NCI-H2081 treated with DMSO at 0.1 percent for 48 hours (cell line): ENCODE results near the gene TRDMT1.

ENCODE experiments used
- DNase-seq: peaks from one replicate; lab custom pipeline; 2025; lab: John Stamatoyannopoulos, UW

The TRDMT1 gene

DNA sequence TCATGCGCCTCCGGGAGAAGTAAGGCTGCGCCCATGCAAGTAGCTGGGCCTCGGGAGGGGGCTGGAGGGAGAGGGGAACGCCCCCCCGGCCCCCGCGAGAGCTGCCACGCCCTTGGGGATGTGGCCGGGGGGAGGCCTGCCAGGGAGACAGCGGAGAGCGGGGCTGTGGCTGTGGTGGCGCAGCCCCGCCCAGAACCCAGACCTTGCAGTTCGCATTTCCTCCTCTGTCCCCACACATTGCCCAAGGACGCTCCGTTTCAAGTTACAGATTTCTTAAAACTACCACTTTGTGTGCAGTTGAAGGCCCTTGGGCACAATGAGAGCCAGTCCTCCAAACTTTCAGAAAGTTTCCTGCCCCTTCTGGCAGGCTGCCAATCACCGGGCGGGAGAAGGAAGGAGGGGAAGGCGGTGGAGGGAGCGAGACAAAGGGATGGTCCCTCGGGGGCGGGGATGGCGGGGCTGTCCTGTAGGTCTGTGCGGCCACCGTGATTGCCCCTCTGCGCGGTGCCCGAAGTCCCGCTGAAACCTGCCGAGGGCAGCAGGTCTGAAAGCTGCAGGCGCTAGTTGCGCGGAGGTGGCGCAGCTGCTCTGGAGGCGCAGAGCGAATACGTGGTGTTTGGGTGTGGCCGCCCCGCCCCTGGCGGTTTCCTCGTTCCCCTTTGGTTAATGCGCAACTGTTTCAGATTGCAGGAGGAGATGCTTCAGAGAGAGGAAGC, 28.7 kb upstream of the TRDMT1 start:
- DNase-seq, result peak; percentile 16

DNA sequence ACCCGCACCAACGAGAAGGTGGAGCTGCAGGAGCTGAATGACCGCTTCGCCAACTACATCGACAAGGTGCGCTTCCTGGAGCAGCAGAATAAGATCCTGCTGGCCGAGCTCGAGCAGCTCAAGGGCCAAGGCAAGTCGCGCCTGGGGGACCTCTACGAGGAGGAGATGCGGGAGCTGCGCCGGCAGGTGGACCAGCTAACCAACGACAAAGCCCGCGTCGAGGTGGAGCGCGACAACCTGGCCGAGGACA, 28.2 kb upstream of the TRDMT1 start:
- no peak for DNase-seq

DNA sequence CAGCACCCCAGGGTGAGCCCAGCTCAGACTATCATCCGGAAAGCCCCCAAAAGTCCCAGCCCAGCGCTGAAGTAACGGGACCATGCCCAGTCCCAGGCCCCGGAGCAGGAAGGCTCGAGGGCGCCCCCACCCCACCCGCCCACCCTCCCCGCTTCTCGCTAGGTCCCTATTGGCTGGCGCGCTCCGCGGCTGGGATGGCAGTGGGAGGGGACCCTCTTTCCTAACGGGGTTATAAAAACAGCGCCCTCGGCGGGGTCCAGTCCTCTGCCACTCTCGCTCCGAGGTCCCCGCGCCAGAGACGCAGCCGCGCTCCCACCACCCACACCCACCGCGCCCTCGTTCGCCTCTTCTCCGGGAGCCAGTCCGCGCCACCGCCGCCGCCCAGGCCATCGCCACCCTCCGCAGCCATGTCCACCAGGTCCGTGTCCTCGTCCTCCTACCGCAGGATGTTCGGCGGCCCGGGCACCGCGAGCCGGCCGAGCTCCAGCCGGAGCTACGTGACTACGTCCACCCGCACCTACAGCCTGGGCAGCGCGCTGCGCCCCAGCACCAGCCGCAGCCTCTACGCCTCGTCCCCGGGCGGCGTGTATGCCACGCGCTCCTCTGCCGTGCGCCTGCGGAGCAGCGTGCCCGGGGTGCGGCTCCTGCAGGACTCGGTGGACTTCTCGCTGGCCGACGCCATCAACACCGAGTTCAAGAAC, 27.7 kb upstream of the TRDMT1 start:
- no peak for DNase-seq

DNA sequence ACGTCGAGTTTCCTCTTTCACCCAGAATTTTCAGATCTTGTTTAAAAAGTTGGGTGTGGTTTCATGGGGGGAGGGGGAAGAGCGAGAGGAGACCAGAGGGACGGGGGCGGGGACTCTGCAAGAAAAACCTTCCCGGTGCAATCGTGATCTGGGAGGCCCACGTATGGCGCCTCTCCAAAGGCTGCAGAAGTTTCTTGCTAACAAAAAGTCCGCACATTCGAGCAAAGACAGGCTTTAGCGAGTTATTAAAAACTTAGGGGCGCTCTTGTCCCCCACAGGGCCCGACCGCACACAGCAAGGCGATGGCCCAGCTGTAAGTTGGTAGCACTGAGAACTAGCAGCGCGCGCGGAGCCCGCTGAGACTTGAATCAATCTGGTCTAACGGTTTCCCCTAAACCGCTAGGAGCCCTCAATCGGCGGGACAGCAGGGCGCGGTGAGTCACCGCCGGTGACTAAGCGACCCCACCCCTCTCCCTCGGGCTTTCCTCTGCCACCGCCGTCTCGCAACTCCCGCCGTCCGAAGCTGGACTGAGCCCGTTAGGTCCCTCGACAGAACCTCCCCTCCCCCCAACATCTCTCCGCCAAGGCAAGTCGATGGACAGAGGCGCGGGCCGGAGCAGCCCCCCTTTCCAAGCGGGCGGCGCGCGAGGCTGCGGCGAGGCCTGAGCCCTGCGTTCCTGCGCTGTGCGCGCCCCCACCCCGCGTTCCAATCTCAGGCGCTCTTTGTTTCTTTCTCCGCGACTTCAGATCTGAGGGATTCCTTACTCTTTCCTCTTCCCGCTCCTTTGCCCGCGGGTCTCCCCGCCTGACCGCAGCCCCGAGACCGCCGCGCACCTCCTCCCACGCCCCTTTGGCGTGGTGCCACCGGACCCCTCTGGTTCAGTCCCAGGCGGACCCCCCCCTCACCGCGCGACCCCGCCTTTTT, 26.9 kb upstream of the TRDMT1 start, which contains the start of gene VIM:
Gene VIM (plus strand): TSS at position 151 of the 925 bp plus-strand sequence. CDS start 1,182 bp downstream, outside the sequence.
- no peak for DNase-seq

DNA sequence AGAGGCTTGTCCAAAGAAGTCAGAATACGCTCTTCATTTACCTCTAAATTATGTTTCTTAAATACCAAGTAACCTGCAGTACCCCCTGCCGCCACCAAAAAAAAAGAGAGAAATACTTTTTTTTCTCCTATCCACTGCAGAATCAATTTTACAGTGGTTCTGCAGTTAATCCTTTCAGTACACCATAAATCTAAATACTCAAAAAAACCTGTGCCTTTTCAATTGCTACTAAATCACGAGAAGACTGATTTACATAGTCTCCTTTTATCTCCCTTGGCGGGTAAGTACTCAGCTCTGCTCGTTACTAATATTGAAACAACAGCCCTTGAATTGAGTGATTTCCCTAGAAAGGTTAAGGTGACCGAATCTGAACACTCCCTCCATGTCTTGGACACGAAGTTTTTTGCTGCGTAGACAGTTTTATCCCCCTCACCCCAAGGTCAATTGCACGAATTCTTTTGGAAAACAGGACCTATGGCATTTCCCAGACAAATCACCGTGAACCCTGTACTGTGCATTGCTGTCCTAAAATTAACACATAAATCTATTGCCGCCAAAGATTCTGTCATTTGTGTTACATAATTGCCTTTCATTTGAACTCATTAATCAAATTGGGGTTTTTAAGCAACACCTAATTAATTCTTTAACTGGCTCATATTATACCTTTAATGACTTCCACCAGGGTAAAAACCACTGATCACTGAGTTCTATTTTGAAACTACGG, 26.1 kb upstream of the TRDMT1 start:
- DNase-seq, result no peak

DNA sequence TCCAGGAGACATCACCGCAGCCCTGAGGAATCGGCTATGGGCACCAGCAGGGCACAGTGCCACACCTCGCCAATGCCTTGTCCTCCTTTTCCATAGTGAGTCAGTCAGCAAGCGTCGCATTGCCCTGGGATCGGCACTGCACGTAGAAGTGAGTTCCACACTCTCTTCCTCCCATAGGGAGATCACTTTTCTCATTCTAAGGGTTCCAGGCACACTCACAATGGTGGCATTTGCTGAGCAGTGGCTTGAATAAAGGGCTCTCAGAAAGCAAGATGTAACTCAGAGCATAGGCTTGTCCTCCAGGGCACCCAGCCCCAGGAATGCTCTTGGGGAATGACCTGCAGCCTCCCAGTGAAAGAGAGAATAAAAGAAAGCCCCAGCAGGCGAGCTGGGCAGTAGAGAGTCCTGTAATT, 25.4 kb upstream of the TRDMT1 start:
- no peak for DNase-seq

DNA sequence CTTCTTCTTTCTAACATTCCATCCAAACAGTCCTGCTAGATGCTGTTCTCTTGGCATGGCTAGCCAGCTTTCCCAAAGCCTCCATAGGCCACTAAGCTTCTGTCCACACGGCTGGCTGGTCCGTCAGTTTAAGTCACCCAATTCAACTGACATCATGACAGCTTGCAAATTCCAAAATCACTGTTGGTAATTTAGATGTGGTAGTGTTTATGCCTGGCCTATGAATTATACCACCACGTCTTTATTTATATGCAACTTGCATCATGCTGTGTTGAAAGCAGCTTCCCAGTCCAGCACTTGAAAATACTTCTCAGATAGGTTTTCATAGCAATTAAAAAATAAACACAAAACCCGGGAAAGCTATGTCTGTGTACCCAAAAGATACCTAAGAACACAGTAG, 24.3 kb upstream of the TRDMT1 start:
- DNase-seq, result no peak

DNA sequence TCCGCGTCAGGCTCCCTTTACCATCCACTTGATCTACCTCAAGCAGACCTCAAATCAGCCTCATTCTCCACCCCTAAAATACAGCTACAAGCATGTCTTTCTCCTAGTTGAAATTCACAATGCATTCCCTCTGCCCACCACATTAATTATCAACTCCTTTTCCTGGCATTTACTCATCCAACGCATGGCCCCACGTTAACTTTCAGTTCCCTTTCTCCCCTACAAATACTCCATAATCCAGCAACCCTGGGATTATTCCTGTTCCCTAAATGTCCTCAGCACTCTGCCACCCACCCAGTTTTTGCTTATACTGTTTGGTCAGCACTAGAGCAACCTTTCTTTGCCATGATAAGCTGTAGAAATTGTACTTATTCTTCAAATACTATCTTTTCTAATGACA, 20.9 kb upstream of the TRDMT1 start:
- DNase-seq, result no peak

DNA sequence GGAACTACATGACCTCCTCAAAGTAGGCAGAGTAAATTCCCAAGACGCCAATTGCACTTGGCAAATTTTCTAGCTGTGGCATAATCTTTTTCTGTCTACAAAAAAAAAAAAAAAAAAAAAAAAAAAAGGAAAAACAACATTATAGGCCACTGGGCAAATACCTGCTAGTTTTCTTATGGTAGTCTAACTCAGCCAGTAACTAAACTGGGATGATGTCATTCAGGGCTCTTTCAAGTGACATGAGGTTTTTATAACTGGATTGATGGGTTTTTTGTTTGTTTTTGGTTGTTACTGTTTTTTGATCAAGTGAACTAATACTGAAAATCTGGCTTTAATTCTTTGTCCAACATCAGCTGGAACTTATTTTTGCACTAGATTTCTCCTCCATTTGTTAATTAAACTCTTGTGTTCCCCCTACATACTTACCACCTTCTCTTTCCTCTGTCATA, 19.2 kb upstream of the TRDMT1 start:
- DNase-seq, result no peak

DNA sequence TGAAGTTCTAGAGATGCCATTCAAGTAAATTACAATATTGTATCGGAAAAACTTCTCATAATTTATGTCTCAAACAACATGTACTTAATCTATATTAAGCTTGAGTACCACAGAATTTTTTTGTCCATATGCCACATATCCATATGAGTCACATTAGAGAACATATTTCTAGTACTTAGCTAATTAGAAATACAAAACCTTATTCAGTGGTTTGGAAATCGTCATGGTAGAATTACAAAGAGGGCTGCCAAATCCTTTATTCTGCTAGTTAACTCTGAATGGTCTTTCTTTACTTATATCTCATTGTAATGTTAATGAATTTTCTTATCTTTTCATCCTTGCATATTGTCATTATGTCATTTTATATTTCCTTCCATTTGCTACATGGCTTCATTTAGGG, 17.6 kb upstream of the TRDMT1 start:
- no peak for DNase-seq

DNA sequence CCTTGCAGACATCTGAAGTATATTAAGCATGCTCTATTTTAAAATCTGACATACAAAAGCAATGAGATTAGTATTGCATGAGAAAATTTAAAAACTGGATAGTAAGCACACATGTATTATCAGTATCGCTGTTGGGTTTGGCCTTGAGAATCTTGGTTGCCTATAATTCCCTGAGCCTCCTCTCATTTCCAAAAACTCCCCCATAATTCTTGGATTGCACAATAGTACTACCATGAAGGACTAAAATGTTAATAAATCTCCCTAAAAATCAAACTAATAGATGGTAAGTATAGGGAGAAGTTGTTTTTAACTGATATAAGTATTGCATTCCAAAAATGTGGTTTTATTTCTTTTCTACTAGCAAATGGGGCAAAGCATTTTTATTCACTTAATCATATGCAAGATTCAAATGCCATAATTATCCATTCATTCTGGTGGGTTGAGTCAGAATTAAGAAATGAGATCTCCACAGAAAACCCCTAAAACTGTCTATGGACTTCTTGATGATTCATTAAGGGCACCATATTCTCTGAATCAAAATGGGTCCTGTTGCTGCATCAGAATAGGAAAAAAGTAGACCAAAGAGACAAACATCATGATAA, 16.3 kb upstream of the TRDMT1 start:
- DNase-seq, result no peak

DNA sequence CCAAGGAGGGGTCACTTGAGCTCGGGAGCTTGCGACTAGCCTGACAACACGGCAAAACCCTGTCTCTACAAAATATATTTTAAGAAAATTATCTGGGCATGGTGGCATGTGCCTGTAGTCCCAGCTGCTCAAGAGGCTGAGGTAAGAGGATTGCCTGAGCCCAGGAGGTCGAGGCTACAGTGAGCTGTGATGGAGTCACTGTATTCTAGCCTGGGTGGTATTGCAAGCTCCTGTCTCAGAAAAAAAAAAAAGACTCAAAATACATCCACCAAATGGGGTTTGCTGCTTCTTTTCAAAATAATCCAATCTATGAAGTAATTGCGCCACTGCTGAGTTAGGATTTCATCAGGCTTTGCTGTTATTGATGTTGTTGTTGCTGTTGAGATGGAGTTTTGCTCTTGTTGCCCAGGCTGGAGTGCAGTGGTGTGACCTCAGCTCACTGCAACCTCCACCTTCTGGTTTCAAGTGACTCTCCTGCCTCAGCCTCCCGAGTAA, 15.5 kb upstream of the TRDMT1 start:
- DNase-seq, result no peak

DNA sequence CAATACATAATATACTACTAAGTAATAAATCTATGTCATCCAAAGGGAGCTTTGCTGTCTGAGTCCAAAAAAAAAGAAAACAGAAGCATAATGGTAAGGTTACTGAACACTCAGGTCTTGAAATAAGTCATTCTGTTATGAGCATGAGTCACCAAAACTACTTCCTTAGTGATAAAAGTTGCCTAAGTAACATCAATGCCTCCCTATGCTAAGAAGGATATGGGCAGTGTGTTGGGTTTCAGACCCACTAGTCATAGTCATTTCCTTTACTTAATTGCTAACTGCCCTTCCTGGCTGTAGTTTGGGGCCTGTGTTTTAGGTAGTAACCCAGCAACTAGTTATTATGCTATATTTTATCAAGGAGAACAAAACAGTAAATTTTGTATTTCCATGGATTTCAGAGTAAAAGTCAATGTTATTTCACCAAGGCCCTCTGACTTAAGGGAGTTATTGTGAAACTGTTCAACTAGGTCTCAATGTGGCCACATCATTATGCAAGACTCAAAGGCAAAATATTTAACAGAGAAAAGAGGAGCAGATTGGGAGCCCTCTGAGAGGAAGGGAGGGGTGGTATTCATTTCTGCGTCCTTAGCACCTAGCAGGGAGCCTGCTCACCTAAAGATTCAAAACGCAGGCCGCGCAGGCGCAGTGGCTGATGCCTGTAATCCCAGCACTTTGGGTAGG, 14.9 kb upstream of the TRDMT1 start:
- DNase-seq, result no peak

DNA sequence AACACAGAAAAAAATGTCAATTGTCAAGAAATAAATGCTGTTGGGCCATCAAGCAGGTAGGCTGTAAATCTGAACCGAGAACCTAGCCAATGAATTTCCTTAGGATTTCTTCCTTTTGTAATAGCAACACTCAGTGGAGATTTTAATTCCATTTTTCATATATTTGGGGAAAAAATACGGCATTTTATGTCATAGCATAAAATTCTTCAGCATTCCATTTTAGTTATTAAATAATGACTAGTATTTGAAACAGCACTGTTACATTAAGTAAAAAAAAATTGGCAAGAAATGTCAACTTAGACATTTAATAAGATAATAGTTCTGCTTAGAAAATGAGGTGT, 14.3 kb upstream of the TRDMT1 start:
- DNase-seq, result no peak

DNA sequence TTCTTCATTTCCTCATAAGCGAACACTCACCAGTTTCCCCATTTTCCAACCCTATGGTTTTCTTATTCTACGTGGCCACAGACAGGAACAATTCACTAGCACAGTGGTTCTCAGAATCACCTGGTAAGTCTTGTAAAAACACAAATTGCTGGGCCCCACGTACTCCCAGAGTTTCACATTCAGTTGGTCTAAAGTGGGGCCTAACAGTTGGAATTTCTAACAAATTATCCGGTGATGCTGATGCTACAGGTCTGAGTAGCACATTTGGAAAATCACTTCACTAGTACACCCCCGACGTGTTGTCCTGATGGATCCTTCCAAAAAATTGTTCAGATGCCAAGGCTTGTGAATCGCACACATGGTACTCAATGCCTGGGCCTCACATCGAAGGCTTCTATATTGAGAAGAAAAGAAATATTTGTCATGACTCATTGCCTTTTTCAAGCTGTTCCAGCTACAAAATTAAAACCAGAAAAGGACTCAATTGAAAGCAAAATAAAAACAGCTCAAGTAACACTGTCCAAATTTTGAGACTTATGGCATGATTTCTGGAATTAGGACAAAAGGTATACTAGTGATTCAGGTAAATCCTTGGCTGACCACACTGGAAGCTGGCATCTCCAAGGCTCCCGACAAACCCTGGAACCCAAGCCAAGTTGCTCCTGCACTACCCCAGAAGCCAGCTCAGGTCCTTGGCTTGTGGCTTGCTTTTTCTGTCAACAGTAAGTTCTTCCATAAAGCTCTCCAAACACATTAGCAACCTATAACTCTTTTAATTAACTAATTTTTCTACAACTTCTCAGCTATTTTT, 13.7 kb upstream of the TRDMT1 start:
- DNase-seq, result no peak

DNA sequence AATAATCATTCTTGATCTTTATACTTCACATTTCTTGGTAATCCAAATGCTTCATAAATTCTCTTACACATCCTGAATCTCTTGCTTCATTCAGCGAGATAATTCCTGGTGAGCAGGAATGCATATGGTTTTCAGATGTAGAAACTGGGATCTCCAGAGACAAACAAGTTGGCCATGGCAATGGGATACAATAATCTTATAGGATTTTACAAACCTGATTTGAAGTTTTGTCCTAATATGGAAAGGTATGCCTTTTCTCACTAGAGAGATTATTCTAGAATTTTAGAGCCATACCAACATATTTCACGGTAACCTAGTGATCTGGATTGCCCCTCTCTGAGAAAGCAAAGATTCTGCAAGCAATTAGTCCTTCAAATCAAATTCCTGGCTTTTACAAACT, 13.1 kb upstream of the TRDMT1 start:
- DNase-seq, result no peak

DNA sequence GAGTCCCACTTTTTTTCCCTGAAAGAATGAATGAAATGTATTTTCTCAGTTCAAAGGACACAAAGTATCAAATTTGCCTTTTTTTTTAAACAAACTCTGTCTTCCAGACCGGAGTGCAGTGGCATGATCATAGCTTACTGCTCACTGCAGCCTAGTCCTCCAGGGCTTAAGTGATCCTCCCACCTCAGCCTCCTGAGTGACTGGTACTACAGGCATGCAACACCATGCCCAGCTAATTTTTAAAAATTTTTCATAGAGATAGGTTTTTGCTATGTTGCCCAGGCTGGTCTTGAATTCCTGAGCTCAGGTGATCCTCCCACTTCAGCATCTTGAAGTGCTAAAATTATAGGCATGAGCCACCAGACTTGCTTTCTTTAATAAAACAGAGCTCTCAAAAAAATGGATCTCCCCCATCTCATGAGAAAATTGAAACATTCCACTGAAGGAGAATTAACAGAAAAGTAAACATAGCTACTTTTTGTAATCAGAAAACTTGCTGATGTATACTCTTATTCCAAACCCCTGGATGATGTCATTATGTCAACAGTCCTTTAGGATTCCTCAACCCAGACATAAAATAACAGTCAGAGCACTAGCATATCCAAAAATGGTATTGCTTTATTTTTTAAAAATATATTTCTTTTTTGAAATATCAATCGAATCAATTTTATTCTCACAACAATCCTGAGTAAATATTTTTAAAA, 12.3 kb upstream of the TRDMT1 start:
- DNase-seq, result no peak

DNA sequence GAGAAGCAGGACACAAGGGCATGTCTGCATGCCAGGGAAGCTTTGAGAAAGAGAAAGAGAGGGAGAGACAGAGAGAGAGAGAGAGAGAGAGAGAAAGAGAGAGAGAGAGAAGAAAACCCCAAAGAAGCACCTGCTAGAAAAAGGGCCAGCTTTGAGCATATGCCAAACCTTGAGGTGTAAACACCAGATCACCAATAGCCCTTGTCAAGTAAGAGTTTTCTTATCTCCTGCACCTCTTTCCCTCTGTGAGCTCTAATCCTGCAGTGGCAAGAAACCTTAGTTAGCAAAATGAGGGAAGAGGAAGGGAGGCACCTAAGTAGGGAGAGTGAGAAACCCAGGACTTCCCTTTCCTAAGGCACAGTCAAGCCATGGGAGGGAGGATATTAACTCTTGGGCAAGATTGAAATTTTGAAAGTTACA, 11.3 kb upstream of the TRDMT1 start:
- no peak for DNase-seq

DNA sequence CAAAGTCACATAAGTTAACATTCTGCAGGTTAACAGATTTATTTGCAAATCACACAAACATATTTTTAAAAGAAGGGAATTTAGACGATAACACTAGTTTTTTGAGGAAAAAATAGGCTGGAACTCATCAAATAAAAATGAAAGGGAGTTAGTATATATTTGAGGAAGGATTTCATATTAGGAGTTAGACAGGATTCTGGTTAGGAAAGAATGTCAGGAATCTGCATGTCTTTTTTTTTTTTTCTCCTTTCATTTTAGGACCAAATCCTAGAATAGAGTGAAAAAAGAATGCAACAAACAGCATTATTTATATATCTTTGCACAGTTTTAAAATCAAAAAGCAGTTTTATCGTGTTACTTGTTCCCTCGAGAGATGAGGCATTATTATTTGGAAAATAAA, 8.9 kb upstream of the TRDMT1 start:
- no peak for DNase-seq

DNA sequence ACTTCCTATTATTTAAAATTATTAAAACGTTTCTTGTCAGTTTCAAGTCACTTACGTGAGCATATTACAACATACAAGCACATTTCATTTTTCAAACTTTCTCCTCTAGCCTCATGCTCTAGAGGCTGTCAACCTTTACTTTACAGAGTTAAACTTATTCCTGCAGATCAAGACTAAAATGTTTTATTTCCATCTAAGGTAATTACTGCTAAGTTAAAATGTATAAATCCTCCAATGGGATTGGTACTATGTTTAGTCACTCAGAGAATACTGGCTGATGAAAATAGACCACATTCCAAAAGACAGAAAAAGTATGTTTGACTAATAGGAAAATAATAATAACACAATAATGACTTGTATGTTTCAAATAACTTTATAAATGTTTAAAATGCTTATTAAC, 8.4 kb upstream of the TRDMT1 start:
- DNase-seq, result no peak
